ENCODE results near the gene BTNL9. TPM values are rescaled to one million over a fixed set of nuclear protein-coding genes. Genes with fewer than 3 reads are reported as not detected.
"Not testable (repeated sequence)": the region's sequence is repeated elsewhere in the genome, so short reads cannot be mapped to it uniquely, and the experiment has no call there.

The BTNL9 gene
- total and polyA plus RNA-seq, 12 donors = 4.2 to 62.7 (median 17.6) TPM

DNA sequence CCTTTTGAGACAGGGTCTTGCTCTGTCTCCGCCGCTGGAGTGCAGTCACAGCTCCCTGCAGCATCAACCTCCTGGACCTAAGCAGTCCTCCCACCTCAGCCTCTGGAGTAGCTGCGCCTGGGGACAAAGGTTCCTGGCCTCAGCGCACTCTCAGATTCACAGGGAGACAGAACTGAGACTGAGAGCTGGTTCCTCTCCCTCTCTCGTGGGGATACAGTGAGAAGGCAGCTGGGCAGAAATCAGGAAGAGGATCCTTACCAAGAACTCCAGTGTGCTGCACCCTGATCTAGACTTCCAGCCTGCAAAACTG lies 64.1 kb downstream of the BTNL9 start:
- not testable (repeated sequence) for H3K4me3 ChIP-seq
- H3K27me3 ChIP-seq = peaks cover 26% of the 10 kb centered on the region

DNA sequence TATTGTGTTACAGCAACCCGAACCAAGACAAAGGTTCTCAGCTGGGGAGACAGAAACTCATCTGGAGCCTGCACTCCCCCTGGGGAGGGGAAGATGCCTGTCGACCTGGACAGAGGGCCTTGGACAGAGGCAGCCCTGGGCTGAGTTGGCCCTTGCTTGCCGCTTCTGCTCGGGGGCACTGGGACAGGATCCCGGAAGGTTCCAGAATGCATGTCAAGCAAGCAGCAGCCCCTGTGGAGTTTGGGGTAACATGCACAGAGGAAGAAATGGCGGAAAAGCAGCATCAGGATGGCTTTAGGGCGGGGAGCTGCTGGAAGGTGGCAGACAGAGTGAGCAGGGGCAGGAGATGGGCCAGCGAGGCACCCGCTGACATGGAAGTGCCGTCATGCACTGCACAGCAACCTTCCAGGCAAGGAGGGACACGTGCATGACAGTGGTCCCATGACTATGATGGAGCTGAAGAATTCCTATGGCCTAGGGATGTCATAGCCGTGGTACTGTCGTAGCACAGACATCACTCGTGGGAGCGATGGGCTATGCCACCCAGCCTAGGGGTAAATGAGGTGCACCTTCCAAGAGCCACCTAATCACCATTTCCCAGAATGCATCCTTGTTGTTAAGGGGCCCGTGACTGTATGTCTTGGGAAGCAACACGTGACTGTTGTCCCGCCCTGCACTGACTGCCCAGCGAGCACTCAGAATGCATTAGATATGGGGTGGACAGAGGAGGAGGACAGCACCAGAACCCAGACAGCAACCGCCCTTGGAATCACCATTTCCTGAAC lies 64.7 kb downstream of the BTNL9 start:
- H3K27ac ChIP-seq; H3K36me3 ChIP-seq (replicated peaks in 1 of 2); H3K9me3 ChIP-seq (replicated peaks in 1 of 3); intact Hi-C loops (cut with DNase I); H3K4me3 ChIP-seq; H3K4me1 ChIP-seq (replicated peaks in 1 of 2): not testable (repeated sequence)
- H3K27me3 ChIP-seq = peaks cover 24% of the 10 kb centered on the region
- WGBS, 4 donors = 43 to 65% (median 60%) methylated on average over 6 to 18 of the region's 20 CpGs
- DNase-seq = peak in 1 of 7 donors; percentile 24

More for the DNA sequence above, 64.1 kb downstream of the BTNL9 start:
- H3K27ac ChIP-seq; intact Hi-C loops (cut with DNase I); H3K9me3 ChIP-seq (replicated peaks in 1 of 3); H3K36me3 ChIP-seq (replicated peaks in 1 of 2); H3K4me1 ChIP-seq (replicated peaks in 1 of 2): not testable (repeated sequence)
- WGBS, 4 donors = 4 to 17% (median 12%) methylated on average over 5 of the region's 5 CpGs
- peak in 1 of 7 donors; percentile 28 for DNase-seq

DNA sequence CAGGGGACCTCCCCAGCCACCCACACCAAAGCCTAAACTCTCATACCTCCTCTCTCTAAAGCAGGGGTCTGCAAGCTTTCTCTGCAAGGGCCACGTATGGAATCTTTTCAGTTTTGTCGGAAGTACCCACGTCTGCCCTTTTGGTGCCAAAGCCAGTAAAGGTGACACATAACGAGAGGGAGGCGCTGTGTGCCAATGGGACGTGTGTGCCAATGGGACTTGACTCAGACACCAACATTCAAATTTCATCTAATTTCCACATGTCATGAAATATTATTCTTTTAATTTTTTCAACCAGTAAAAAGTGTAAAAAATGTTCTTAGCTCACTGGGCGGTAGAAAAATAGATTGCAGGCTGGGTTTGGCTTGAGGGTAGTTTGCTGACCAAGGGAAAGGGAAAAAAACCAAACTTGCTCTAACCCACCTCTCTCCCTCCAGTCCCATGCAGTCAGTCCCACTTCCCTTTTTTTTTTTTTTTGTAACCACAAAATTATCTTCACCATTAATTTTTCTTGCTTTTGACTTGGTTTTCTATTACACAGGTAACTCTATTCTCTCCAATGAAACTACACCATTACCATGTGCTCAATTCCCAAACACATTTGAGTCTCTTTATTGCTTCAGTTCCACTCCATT lies 65.4 kb downstream of the BTNL9 start:
- TF ChIP-seq, protein P1, sequence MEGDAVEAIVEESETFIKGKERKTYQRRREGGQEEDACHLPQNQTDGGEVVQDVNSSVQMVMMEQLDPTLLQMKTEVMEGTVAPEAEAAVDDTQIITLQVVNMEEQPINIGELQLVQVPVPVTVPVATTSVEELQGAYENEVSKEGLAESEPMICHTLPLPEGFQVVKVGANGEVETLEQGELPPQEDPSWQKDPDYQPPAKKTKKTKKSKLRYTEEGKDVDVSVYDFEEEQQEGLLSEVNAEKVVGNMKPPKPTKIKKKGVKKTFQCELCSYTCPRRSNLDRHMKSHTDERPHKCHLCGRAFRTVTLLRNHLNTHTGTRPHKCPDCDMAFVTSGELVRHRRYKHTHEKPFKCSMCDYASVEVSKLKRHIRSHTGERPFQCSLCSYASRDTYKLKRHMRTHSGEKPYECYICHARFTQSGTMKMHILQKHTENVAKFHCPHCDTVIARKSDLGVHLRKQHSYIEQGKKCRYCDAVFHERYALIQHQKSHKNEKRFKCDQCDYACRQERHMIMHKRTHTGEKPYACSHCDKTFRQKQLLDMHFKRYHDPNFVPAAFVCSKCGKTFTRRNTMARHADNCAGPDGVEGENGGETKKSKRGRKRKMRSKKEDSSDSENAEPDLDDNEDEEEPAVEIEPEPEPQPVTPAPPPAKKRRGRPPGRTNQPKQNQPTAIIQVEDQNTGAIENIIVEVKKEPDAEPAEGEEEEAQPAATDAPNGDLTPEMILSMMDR (IDR thresholded peaks at IDR 0.05) = no peak
- TF ChIP-seq POLR2A (IDR thresholded peaks at IDR 0.05) = no peak
- Histone ChIP-seq H3K4me1 (replicated peaks in 1 of 2) (no peaks in the 10 kb centered on the region), H3K27me3 (peaks cover 23% of the 10 kb centered on the region), H3K27ac (no peak overlapping the region), H3K9me3 (replicated peaks in 1 of 3) (no peaks in the 10 kb centered on the region), H3K4me3 (no peak overlapping the region), H3K36me3 (replicated peaks in 1 of 2) (no peaks in the 10 kb centered on the region)
- intact Hi-C loops (cut with DNase I) = no loop called here
- DNase-seq = no peak
- WGBS, 4 donors = 37 to 66% (median 53%) methylated on average over 7 of the region's 7 CpGs

DNA sequence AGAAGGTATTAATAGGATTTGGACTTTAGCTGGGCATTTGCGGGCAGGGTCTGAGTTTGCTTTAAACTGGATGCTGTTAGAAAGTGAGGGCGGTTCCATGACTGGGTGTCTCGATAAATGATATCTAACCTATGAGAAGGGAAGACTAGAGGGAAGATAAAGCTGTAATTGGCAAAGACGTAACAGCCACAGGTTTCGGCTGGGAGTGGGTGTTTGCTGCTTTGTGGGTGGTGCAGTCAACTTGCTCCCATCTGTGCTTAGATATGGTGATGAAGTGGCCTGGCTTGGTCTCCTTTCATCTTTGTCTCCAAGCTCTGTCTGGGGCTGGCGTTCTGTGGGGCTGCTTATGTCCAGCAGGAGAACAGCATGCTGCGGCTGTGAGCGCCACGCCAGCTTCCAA lies 67.6 kb downstream of the BTNL9 start:
- no peaks in the 10 kb centered on the region for H3K36me3 ChIP-seq (replicated peaks in 1 of 2)
- H3K9me3 ChIP-seq (replicated peaks in 1 of 3) = no peaks in the 10 kb centered on the region
- H3K4me1 ChIP-seq (replicated peaks in 1 of 2) = no peaks in the 10 kb centered on the region
- intact Hi-C loops (cut with DNase I) = no loop called here
- no peak for DNase-seq
- peaks cover 35% of the 10 kb centered on the region for H3K27me3 ChIP-seq
- H3K27ac ChIP-seq = no peak overlapping the region
- no peak overlapping the region for H3K4me3 ChIP-seq
- 64 to 67% (median 66%) methylated on average over 9 of the region's 9 CpGs for WGBS, 4 donors
- TF ChIP-seq, protein P1 (IDR thresholded peaks at IDR 0.05) = no peak
- no peak for TF ChIP-seq POLR2A (IDR thresholded peaks at IDR 0.05)

DNA sequence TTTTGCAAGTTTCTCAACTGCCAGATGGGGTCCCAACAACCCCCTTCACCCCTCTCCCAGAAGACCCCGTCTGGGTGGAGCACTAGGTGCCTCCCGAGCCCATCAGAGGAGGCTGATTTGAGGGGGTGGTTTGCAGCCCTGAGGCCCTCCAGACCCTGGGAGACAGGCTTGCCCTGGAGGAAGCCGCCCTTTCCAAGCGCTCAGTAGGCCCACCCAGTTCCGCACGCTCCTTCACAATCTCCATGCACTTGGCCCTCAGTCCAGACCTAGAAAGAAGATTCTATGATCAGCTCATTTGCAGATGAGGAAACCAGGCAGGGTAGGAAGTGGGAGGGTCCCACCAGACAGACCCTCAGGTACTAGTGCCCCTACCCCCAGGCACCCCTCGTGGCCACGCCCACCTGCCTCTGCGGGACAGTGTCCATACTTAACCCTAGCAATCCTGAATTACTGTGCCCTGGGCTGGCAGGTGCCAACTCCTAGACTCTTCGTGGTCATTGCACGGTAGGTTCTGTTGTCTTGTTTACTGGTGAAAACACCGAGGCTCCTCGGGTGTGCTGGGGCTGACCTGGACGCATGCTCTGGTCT lies 68.6 kb downstream of the BTNL9 start:
- DNase-seq = peak in 2 of 7 donors; percentile 15 to 41
- H3K9me3 ChIP-seq (replicated peaks in 1 of 3) = no peaks in the 10 kb centered on the region
- WGBS, 4 donors = 63 to 83% (median 67%) methylated on average over 6 to 14 of the region's 14 CpGs
- intact Hi-C loops (cut with DNase I) = no loop called here
- H3K36me3 ChIP-seq (replicated peaks in 1 of 2) = no peaks in the 10 kb centered on the region
- TF ChIP-seq, protein P1 (IDR thresholded peaks at IDR 0.05) = no peak
- no peak for TF ChIP-seq POLR2A (IDR thresholded peaks at IDR 0.05)
- peaks cover 35% of the 10 kb centered on the region for H3K27me3 ChIP-seq
- H3K4me3 ChIP-seq = no peak overlapping the region
- H3K4me1 ChIP-seq (replicated peaks in 1 of 2) = no peaks in the 10 kb centered on the region
- no peak overlapping the region for H3K27ac ChIP-seq
